ENCODE measurements around the gene S100A9. TPM values are rescaled to one million over a fixed set of nuclear protein-coding genes. Genes with fewer than 3 reads are reported as not detected.

Gene S100A9
- total and polyA plus RNA-seq, 2 of the 8 experiments (the other 6 are each of a cell fraction or from before 2014, with no cell fraction given) = not detected

DNA sequence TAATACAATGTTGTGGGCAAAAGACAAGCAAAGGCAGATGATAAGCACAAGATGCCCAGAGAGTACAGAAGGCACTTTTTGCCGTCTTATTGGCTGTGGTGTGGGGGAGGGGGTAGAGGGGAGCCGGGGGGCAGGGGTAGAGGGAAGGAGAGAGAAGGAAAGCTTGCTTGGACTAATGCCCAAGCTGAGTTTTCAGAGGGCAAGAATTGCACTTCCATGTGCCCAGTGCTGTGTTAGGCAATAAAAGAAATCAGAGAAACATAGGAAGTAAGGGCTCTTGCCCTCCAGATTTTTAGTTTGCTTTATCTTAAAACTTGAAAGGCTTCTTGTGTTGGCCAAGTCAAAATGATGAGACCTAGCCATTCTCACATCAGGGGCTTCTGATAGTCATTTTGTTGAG is 9.4 kb downstream of the S100A9 start (continued):
- TF ChIP-seq HDAC6 (IDR thresholded peaks at IDR 0.05; ENCODE audit: low read depth, low read length) = no peak
- TF ChIP-seq POLR2A (IDR thresholded peaks at IDR 0.05; ENCODE audit: control extremely low read depth in 1 of 2, low read depth in 2 of 2, low read length in 2 of 2) = no peak
- no peak for TF ChIP-seq SUZ12 (IDR thresholded peaks at IDR 0.05; ENCODE audit: low read length)
- no peak for TF ChIP-seq TEAD4 (IDR thresholded peaks at IDR 0.05; ENCODE audit: low read depth, low read length)
